Fibroblast of the aortic adventitia (primary cell): ENCODE results near the gene CA10. TPM values are rescaled to one million over a fixed set of nuclear protein-coding genes. Genes with fewer than 3 reads are reported as not detected.
A peak's percentile ranks its signal among the peaks of the same experiment; 100 is the strongest.

Experiments
- DNase-seq: peaks from one replicate; pipeline ENCODE4 v3.0.0-alpha.2; 2010; ENCODE audit warnings: low read depth
- H3K4me3 ChIP-seq: 2 replicates; pipeline ENCODE4 v1.5.1; 2011; ENCODE audit warnings: low read depth, mild to moderate bottlenecking, control low read depth, low read length, moderate library complexity
- CTCF ChIP-seq: IDR thresholded peaks from 2 replicates; pipeline ENCODE4 v1.5.1; 2011; ENCODE audit warnings: mild to moderate bottlenecking, low read length, control low read depth, inconsistent platforms; ENCODE audit not compliant: insufficient read depth
- total RNA-seq: library from RNA; depleted of rRNA; stranded (reverse); fragments of >200 nt; gene quantifications from 2 replicates; pipeline ENCODE4 v1.2.3, GENCODE V29; 2012; ENCODE audit warnings: low replicate concordance

Gene CA10
- total RNA-seq, 1 donor: not detected

DNA sequence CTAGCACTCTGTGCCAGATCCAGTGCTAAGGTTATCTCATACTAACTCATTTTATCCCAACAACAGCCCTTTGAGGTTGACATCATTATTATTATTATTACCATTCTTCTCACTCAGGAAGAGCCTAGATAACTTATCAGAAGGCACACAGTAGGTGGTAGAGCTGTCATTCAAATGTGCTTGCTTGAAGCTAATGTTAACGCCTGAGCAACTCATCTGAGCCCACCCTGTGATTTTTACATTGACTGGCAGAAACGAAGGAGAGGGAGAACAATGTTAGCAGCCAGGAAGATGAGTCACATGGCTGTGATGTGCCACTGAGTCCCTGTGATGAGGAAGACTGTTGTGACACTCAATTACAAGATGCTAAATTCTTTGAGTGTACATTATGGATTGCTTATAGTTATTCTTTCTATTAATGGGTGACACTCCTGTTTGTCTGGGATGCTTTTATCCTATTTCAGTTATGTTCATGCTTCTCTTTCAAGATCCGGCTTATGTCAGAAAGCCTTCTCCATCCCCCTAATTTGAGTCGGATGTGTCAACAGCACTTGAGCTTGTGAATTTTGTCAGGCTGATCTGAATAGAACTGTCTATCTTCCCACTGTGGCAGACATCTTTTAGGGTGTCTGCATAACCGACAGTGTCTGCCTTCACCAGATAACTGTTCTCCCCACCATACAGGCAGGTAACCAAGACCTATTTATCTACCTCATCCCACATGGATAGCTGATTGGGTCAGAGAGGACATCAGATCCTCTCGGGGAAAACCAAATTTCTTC, 426.4 kb downstream of the CA10 start:
- DNase-seq: no peak
- TF ChIP-seq CTCF: no peak

DNA sequence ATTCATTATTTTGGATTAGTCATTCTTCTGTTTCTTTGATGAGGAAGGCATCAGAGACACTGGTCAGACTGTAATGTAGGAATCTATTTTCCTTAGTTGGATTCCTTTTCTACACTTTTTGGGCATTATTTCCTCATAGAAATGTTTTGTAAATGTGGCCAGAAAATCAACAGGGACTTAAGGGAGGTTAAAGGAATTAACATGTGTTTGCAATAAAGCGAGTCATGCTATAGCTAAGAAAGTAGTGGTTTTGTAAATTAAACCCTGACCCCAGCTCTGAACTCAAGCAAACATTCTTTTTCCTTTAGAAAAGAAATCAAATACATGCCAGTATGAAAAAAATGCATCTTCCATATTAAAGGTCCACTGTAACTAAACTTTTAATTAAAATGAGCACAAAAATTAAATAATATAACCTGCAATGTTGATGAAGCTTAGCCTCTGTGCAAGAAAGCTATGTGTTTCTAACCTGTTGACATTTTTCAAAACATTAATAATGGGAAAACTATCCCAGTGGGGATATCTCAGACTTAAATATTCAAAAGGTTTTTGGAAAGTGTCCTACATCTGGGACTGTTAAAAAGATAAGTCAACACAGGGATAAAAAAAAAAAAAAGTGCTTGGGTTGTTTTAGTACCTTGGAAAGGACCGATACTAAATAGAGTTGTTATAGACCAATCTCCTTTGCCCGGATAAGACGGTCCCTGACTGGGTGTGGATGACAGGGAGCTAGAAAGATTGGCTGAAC, 428.0 kb downstream of the CA10 start:
- H3K4me3 ChIP-seq: no peak overlapping the region
- peak; percentile 19 for DNase-seq
- TF ChIP-seq CTCF: no peak

More for the DNA sequence above, 426.4 kb downstream of the CA10 start:
- no peak overlapping the region for H3K4me3 ChIP-seq

DNA sequence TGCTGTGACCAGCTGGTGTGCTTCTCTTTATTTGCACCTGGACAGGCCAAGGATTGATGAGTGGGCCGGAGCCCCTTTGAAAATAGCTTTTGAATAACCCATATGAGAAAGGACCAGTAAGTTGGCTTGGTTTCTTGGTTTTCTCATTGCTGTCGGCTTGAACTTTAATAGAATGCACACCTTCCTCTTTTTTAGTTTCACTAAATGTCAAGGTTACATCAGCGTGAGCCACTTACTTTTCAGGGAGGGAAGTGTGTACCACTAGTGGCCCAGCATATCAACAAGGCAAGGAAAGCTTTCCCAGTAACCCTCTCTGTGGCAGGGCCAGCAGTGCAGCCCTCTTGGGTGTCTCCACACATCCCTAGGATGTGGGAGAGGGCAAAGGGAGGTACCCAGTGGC, 433.3 kb downstream of the CA10 start:
- TF ChIP-seq CTCF: no peak
- DNase-seq: no peak
- no peak overlapping the region for H3K4me3 ChIP-seq

- no peak overlapping the region for H3K4me3 ChIP-seq
- no peak for DNase-seq
- no peak for TF ChIP-seq CTCF
These were observed 434.4 kb downstream of the CA10 start for GRCh38 chr17:51724043-51724580.

GRCh38 chr17:51722994-51723393, 435.5 kb downstream of the CA10 start:
- no peak for DNase-seq

GRCh38 chr17:51721730-51722129, 436.8 kb downstream of the CA10 start:
- DNase-seq: no peak
- TF ChIP-seq CTCF: no peak

More at GRCh38 chr17:51722994-51723393, 435.5 kb downstream of the CA10 start:
- no peak overlapping the region for H3K4me3 ChIP-seq
- TF ChIP-seq CTCF: no peak

More at GRCh38 chr17:51721730-51722129, 436.8 kb downstream of the CA10 start:
- H3K4me3 ChIP-seq: no peak overlapping the region
